HG03432 (cell line): ENCODE measurements around the gene CLEC16A.

Experiments used
- ATAC-seq: cut with Tn5 transposase; IDR thresholded peaks from one replicate; pipeline ENCODE4 v1.9.1; 2021; ENCODE audit warnings: mild to moderate bottlenecking, moderate library complexity; ENCODE audit not compliant: unreplicated experiment

The CLEC16A gene

DNA sequence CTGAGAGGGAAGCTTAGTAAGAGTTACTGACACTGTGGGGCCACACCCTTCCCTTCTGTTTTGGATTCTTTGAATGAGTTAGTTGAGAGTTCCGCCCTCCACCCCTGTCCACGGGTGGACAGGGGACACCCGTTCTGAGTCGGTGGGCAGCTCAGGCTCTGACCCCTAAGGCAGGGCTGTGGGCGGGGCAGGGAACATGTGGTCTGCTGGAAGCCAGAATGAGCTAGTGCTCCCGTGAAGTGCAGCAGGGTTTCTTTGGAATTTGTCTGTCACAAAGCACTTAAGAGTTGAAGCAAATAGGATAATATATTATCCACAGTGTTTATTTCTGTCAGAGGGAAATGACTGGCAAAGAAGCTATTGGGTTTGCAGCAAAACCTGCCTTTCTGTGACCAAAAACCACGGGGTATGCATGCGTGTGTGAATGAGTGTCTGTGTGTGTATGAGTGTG lies 90.1 kb downstream of the CLEC16A start:
- no peak for ATAC-seq

DNA sequence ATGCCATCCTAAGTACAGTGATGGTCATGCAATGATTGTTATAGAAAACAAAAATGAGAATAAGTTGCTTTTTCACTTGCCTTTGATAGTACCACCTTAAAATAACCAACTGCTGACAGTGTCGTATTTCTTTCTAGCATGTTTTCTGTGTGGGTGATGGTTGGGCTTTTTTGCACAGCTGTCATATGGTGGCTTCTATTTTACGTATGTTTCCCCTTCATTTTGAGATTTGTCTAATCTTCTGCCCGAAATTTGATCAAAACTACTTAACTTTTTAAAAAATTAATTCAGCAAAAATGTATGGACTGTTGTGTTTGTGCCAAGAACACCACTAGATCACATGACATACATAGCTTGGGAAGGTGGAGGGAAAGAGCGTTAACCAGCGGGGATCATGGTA lies 90.7 kb downstream of the CLEC16A start:
- no peak for ATAC-seq

DNA sequence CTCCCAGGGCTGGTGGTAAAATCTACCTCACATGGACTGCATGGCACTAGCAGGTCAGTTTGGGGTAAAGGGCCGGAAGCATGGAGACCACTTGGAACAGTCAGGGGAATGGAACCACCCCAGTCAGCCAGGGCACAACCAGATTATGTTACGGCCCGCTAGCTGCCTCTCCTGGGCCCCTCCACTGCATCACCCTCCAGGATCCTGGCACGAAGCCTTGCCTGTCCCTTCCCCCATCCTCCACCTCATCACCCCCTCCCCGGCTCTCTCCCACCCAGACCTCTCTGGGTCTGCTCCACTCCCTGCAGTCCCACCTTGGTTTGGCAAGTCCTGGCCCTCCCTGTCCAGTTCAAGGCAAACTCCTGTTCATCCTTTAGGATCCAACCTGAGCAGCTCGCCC lies 91.7 kb downstream of the CLEC16A start:
- no peak for ATAC-seq

DNA sequence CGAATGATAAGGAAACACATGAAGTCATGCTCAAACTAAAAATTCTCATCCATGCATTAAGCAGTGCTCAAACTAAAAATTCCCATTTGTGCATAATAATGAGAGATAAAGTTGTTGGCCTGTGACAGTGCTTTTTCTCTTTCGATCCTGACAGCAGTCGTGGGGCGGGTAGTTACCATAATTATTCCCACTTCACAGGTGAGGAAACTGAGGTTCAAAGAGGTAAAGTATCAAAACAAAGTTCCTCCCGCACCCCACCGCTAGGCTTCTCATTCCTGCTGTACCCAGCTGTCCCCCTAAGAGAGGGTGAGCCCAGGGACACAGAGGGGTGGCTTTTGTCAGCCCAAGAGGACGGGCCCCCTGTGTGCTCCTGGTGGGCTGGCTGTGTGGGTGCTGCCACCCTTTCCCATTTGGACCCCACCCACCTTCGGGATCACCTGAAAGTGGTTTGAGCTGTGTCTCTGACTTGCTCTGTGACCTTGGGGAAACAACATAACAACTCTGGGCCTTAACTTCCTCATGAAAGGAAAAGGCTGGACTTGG lies 92.6 kb downstream of the CLEC16A start:
- ATAC-seq = no peak

DNA sequence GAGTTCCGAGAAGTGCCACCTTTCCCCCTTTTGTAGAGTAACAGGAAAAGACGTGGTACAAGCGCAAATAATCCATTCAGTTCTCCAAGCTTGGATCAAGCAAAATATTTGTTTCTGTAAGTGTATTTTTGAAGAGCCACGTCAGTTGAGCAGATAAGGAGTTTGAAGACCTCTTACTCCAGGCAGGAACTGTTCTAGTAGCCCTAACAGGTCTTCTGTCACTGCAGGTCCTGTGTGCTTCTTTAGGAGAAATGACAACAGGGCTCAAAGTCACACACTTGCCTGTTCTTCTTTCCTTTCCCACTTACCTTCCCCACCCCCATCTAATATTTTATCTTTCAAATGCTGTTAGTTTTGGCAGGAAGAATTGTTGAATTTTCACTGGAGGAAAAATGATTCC lies 93.9 kb downstream of the CLEC16A start:
- ATAC-seq = no peak

DNA sequence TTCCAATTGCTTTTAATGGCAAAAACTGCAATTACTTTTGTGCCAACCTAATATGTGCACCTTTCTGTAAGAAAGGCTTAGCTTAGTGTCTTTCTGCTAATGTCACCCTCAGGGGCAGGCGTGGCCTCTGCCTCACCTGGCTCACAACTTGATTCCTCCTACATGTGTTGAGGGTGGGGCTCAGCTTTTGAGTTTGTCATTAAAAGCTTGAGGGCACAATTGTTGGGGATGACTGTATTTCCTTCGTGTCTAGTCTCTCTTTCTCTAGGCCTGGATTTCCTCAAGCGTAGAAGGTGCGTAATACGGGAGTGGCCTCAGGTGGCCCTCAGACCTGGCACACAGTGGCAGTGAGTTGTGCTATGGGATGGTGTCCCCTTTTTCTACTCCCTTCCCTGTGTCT lies 94.4 kb downstream of the CLEC16A start:
- ATAC-seq = no peak

DNA sequence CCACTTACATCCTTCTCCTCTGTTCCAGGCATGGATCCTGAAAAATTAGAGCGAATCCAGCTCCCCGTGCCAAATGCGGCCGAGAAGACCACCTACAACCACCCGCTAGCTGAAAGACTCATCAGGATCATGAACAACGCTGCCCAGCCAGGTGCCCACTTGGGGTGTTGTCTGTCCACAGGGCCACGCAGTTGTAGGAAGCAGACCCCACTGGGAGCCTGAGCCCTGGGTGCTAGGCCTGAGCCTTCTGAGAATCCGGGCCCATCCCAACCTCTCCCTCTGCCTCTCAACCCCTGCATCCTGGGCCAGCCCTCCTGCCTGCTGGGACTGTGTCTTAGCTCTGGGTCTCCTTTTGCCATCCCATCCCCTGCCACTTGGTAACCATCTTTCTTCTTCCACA lies 95.4 kb downstream of the CLEC16A start:
- no peak for ATAC-seq

DNA sequence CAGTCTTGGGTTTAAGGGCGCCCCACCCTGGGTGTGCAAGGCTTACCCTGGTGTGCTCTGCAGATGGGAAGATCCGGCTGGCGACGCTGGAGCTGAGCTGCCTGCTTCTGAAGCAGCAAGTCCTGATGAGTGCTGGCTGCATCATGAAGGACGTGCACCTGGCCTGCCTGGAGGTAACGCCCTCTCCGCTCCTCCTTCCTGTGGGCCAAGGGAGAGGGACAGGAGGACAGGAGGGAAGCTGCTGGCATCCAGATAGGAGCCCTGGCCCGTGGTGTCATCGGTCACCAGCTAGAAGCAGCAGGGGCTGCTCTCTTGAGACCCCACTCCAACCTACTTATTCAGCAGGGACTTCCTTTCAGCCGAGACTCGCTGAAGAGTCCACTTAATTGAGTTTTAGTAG lies 97.8 kb downstream of the CLEC16A start:
- no peak for ATAC-seq

DNA sequence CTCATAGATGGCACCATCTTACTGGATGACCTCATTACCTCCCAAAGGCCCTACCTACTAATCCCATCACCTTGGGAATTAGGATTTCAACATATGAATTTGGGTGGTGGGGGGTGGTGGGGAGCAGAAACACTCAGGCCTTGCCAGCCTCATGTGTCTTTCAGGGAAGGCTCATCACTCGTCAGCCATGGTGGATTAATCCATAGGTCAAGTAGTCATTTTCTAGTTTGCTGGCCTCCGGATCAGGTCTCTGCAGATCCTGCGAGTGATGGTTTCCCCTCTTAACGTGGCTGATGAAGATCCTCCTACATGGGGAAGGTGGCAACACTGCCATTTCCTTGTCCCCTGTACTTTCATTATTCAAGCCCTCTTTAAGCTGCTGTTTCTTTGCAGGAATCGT lies 101.1 kb downstream of the CLEC16A start:
- no peak for ATAC-seq

DNA sequence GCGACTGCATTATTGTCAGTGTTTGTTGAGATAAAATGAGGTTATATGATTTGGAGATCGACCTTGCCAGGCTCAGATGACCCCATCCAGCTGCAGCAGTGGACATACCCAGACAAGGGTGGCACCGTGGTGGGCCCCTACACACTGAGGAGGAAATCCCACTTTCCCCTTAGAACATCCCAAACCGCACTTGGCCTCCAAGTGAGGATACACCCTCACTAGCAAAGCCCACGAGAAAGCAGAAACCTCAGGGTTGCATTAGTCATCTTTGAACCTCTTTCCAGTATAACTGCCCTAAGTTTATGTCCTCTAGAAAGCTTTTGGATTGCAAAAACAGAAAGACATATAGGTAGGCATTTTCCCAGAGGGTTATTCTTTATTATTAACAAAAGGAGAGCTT lies 101.5 kb downstream of the CLEC16A start:
- ATAC-seq = no peak

DNA sequence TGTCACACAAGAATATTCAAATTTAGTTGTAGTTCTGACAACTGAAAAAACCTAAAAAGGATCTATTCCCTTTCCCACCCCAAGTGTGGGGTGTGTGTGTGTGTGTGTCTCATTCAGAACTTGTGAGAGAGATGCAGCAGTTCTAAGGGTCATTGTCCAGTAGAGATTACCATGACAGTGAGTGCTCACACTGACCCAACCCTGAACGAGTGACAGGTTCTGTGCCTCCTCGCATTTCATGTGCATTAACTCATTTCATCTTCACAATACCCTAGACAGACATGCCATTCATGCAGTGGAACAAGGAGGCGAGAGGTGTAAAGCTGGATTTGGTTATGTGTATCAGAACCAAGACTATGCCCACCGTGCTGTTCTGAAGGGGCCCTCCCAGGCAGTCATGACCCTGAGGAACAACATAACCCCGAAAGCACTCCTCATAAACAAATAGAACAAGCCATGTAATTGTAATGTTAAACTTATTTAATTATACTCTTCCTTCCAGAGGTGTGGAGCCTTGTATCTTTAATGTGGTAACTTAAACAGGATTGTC lies 102.1 kb downstream of the CLEC16A start:
- no peak for ATAC-seq

DNA sequence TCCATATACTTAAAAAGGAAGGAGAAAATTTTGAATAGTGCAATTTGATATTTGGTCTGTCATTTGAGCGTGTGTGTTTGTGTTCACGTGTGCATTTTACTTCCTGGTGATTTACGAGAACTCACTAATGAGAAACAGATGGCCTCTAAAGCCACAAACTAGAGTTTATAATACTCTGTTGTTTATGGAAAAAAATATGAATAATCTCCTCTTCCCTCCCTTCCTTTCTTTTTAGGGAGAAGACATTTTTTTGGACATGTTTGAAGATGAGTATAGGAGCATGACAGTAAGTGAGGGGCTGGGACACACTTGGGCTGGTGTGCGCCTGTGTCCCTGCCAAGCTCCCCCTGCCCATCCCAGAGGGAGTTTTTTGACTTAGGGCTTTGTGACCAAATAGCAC lies 102.7 kb downstream of the CLEC16A start:
- no peak for ATAC-seq

DNA sequence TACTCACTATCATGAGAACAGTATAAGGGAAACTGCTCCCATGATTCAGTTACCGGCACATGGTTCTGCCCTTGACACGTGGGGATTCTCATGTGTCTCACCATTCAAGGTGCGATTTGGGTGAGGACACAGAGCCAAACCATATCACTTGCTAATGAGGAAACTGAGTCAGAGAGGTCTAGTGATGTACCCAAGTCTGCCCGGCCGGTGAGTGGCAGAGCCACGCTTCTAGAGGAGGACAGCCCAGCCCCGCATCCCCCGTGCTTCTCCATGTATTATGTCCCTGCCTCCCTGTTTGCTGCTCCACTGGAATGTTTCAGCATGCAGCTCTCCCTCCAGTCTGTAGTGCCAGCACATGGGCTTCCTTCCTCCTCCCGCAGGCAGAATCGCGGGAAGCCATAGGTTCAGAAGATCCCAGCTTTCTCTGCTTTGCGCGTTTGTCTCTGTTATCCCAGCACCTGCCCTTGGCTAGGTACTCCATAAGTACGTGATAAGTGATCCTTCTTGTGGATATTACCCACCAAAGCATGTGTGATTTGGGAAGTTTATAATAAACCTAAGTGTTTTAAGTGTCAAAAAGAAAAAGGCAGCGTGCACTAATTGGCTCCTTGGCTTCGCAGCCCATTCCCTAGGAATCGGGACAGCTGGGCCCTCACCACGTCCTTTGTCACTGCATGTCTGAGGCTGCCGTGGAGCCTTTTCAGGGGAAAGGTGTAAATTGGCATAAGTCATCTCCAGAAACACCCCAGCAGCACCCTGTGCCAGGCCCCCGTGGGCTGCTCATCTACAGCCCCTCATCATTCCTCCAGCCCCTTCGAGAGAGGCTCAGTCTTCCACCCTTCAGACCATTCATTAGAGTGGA lies 103.8 kb downstream of the CLEC16A start:
- ATAC-seq = no peak

DNA sequence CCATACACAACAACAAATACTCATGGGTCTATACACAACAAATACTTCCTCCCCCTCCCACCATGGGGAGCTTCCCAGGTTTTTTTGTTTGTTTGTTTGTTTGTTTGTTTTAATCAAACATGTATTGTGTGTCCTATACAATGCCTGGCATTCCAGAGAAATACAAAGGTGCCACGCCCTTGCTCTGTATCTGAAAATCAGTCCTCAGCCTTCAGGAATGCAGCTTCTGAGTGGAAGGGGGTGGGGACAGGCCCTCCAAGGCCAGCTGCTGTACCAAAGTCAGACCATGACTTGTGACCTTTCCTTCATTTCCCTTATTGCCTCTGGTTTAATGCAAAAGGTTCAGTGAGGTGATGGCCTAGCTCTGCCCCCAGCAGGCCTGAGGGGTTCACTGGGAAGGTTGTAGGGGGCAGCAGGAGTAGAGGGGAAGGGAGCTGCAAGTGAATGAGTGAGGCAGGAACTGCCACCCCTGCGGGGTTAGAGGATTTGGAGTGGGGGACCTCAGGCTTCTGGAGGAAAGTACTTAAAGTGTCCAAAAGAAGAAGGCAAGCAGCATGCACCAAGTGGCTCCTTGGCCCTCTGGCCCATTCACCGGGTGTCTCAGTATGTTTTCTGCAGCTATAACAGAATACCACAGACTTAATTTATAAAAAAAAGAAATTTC lies 105.2 kb downstream of the CLEC16A start:
- ATAC-seq = no peak

DNA sequence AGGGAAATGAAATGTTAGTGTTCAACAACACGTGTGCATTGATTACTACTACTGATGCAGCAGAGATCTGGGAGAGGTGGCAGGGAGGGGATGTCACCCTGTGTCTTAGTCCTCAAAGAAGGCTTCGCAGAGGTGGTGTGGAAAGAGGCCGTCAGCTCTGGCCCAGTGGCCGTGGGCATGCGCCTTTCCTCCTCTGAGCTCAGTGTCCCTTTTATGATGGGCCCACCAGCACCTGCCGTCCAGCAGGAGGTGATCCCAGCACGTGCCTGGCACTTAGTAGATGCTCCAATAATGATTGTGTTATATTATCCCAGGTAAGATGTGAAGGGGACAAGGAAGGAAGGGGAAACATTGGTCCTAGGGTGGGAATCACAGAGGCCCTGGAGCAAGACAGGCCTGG lies 106.2 kb downstream of the CLEC16A start:
- no peak for ATAC-seq

DNA sequence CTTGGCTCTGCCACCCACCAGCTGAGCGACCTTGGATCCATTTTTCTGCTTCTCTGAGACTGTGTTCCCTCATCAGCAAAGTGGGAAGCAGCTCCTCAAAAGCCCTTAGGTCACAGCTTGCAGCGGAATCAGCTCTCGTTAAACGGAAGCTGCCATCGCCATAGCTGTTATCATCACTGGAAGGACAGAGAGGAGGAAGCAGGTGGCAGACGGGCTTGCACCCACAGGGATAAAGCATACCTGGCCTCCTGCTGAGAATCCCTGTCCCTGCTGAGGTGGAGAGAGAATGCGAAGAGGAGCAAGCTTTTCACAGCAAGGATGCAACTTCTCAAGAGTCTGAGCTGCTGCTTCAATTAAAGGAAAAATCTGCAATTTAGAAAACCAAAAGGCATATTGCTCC lies 106.6 kb downstream of the CLEC16A start:
- no peak for ATAC-seq

DNA sequence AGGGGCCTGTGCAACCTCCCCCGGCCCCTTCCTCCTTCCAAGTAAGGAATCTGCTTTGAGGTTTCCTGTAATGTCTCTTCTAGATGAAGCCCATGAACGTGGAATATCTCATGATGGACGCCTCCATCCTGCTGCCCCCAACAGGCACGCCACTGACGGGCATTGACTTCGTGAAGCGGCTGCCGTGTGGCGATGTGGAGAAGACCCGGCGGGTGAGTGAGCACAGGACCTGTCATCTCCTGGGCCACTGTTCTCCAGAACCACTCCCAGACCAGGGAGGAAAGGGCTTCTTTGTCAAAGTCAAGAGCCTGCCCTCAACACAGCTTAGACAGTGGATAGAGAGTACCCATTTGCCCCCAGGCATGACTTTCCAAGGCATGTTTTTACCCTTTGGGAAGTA lies 107.1 kb downstream of the CLEC16A start:
- ATAC-seq = no peak

DNA sequence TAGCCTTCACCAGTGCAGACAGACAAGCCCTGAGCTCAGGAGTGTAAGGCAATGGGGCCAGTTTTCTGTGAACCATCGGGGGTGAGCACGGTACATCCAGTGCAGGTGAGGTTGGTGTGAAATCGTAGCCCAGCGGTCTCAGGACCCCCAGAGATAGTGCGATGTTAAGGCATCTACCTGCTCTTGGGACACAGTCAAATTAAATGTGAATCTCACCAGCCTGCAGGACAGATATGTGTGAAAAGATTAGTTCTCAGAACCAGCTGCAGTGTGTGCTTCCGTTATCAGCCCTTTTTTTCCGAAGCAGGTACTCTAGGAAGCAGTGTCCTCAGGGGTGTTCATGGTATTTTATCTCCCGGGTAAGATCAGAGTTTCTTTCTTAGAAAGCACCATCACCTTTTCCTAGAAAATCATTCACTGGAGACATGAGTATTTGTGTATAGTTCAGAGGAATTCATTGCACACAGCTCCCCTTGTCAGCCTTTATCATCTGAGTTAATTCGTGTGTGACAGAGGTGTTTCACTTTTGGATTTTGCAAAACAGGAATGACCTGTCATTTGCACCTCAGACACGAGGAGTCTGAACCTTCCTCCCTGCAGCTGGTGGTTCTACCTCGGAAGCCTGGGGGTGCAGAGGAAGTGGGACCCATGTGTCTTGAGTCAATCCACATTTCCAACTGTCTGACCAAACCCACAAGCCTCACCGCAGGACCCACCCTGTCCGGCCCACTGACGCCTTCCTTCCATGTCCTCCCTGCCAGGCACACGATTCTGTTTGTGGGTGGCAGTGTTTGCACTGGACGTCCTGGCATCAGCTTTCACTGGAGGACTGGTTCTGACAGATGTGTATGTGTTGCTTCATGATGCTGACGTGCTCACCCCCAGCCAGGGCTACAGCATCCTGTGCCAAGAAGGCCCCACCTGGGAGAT lies 107.8 kb downstream of the CLEC16A start:
- ATAC-seq = peak; percentile 79

DNA sequence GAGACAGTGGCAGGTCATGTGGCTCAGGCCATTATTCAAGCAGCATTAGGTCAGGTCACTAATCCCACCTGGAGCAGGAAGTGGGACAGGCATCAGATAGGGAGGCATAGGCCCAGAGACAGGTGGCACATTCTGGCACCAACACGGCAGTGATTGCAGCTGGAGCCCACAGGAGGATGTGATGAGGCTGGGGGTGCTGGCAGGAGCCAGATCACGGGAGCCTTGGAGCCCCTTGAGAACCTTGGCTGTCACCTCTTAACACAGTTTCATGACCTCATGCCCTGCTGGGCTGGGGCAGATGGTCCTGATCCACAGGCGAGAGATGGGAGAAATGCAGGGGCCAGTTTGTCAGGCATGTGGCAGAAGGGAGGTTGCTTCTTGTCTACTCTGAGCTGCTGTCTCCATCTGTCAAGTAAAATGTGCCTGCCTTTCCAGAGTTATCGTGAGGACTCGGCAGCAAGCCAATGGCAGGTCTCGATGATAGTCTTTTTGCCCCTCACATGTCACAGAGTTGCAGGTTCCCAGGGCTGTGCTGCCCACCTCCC lies 109.6 kb downstream of the CLEC16A start:
- ATAC-seq = no peak
